Sciatic nerve (tissue), 2 donors: ENCODE measurements around the gene DNAL4. TPM values are rescaled to one million over a fixed set of nuclear protein-coding genes. Genes with fewer than 3 reads are reported as not detected.

Source experiments
- ATAC-seq: fragments of 200-7000 bp; cut with Tn5 transposase; one replicate; pipeline ENCODE4 v1.9.1; 2020; ENCODE audit warnings: mild to moderate bottlenecking, moderate library complexity
- DNase-seq: peaks from one replicate; pipeline ENCODE4 v3.0.0-alpha.2; 2020; ENCODE audit warnings: low spot score
- intact Hi-C: fragments of 100-400 bp; cut with DNase I; formaldehyde crosslinking; loops from one replicate; pipeline ENCODE4 v1.14.2; 2022
- total RNA-seq: library from RNA; stranded (reverse); fragmentation: NEBNext Ultra II Directional; extraction: Animal tissue kit (Norgen Biotek cat#: 25700); gene quantifications from one replicate; pipeline ENCODE4 v1.2.1, GENCODE V29; 2021
- donor health status: DM: no; HTN: no; CAD: no.
- donor health status: DM: no; HTN: no; CAD: no.

Gene DNAL4
- total RNA-seq, 1 donor from 2014 or later, result 11.1 TPM

DNA sequence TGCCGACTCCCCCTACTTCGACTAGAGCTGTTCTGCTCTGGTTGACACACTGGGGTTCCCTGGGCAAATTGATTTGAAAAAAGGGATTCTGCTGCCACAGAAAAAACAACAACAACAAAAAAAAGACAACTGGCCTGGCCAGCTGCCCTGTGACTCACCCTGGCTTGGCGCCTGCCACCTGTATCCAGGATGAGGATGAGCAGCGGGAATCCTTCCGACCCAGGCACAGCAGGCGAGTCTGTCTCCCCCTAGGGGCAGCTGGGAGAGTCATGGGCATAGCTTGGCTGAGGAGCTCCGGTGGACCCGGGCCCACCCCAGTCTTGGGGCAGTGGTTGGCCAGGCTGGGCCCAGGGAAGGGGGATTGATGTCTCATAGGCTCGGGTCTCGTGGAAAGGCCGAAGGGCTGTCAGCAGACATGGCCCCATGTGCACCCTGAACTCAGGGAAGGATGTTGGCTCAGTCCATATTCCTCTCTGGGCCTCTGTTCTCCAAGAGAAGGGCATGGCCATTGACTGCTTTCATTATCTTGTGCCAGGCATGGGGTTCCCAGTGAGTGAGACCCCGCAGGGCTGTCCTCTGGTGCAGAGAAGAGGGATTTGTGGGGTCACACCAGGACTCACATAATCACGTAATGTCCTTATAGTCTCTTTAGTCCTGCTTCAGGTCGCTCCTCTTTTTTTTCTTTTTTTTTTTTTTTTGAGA lies 27.7 kb downstream of the DNAL4 start:
- intact Hi-C loops, result loop anchor here (10.0 kb wide), 1 partner anchor 99 kb away; no protein-coding TSS in a partner anchor
- ATAC-seq, result peak; percentile 44
- no peak for DNase-seq

DNA sequence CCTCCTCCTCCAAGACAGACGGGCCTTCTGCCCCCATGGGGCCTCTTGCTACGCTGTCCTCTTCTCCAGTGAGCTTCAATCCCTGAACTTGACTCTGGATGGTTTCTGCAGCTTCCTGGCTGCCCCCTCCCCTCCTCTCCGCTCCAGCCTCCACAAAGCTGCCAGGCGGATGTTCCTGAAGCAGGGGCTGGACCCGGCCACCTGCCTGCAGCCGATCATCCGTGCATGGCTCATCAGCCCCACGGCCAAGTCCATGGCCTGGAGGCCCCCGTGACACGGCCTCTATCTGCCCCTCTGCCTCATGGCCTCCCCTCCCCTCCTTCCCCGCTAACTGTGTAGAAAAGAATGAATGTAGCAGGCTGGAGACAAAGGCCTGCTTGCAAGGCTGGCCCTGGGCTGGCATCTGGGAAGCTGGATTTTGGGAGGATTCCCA lies 31.4 kb downstream of the DNAL4 start:
- intact Hi-C loops, result loop anchor here (10.0 kb wide), 1 partner anchor 102 kb away; no protein-coding TSS in a partner anchor
- no peak for DNase-seq
- ATAC-seq, result no peak

DNA sequence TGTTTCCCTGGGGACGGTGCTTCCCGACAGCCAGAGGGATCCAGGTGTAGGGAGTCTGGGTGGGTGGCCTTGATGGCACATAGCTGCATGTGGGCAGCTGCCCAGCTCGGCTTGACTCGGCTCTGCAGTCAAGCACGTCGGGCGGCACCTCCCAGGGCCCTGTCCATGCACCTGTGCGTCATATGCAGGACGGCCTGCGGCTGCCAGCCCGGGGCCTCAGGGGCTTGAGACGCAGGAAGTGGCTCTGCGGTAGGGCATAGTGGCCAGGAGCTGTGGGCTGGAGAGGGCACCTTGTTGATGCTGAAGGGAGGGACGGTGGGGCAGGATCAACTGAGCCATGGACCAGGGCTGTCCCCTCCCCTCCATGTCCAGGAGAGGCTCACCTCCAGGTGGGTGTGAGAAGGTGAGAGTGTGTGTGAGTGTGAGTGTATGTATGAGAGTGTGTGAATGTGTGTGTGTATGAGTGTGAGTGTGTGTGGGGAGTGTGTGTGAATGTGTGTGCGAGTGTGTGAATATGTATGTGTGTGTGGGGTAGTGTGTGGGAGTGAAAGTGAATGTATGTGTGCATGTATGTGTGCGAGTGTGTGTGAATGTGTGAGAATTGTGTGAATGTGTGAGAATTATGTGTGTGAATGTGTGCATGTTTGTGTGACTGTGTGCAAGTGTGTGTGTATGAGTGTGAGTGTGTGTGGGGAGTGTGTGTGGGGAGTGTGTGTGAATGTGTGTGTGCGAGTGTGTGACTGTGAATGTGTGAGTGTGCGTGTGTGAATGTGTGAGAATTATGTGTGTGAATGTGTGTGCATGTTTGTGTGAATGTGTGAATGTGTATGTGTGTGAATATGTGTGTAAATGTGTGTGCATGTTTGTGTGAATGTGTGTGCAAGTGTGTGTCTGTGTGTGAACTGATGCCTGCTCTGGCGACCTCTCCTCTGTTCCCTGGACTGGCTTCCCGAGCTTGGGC lies 32.5 kb downstream of the DNAL4 start:
- DNase-seq (no peak), ATAC-seq (no peak)
- intact Hi-C loops, result loop anchor here (10.0 kb wide), 1 partner anchor 103 kb away; no protein-coding TSS in a partner anchor

DNA sequence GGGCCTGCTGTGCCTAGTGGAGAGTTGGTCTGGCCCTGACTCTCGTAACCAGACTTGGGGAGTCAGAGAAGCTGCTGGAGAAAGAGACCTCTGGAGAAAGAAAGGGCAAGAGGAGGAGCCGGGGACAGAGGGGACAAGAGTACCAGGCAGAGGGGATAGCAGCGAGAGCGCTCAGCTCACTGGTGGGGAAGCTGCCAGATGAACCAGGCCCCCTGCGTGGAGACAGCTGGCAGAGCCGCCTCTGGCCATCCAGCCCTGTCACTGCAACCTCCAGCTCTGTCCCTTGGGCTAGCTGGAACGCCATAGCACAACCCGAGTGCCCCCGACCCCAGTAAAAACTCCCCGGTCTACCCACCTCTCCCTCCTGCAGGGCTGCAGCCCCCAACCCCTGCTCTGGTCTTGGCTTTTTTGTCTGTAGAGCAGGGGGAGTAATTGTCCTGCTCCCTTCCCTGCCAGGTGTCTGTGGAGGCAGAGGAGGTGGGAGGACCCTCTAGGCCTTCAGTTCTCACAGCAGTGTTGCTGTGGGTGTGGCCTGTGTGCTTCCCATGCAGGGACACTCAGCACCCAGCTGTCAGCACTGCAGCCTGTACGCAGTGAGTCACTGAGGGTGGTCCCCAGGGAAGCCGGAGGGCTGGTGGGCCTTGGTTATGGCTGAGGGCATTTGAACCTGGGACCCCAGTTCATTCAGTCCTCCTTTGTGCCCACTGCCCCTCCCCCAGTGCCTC lies 33.3 kb downstream of the DNAL4 start:
- intact Hi-C loops, result loop anchor here (10.0 kb wide), 1 partner anchor 104 kb away; no protein-coding TSS in a partner anchor
- ATAC-seq (no peak), DNase-seq (no peak)

DNA sequence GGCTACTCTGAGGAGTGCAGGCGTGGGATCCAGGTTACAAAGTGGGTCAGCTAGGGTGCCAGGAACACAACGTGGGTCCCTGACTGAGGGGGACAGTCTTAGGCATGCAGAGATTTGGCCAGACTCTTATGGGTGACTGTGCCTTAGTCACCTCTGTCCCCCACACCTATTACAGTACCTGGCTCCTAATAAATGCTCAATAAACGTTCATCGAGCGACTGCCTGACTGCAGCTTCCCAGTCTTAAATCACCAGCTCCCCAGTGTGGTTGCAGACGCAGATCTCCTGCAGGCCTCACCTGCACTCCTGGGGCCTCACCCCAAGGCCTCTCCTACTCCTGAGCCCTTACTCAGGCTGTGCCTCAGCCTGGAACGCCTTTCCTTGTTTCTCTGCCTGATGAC lies 34.9 kb downstream of the DNAL4 start:
- intact Hi-C loops, result no loop called here
- DNase-seq (no peak), ATAC-seq (no peak)

DNA sequence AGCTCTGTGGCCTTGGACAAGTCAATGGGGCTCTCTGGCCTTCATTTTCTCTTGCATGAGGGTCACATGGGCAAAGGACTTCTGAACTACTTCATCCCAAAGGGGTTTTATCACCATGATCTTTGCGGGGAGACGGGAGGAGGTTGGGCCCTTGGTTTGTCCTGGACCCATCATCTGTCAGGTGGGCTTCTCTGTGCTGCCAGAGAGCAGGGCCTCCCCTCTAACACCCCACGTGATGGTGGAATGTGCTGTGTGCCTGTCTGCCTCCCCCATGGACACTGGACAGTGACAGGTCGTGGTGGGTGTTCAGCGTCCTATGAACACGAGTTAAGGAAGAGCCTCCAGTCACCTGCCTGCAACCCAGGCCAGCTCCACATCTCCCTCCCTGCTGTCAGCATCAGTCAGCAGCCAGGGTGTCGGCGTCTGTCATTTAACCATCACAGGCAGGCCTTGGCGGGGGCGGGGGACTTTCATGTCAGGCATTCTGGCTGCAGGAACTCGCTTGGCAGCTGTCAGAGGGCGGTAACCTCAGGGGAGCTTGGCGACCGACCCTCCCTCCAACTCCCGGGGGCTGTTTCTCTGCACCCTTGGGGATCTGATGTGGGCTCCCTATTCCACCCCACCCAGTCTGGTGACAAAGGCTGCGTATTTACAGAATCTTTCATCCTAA lies 35.5 kb downstream of the DNAL4 start:
- intact Hi-C loops, result no loop called here
- no peak for DNase-seq
- ATAC-seq, result no peak

DNA sequence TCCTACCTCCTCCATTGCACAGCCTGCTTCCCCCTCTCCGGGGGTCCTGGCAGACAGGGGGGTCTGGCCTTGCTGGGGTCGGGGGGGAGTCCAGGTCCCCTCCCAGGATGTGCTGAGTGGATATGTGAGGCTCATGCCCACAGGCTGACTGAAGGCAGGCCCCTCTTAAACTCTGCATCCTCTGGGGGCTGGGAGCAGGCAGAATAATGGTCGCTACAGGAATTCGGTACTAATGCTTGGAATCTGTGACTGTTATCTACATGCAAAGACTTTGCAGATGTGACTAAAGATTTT lies 36.5 kb downstream of the DNAL4 start:
- DNase-seq, result no peak
- ATAC-seq, result no peak
- intact Hi-C loops, result no loop called here

DNA sequence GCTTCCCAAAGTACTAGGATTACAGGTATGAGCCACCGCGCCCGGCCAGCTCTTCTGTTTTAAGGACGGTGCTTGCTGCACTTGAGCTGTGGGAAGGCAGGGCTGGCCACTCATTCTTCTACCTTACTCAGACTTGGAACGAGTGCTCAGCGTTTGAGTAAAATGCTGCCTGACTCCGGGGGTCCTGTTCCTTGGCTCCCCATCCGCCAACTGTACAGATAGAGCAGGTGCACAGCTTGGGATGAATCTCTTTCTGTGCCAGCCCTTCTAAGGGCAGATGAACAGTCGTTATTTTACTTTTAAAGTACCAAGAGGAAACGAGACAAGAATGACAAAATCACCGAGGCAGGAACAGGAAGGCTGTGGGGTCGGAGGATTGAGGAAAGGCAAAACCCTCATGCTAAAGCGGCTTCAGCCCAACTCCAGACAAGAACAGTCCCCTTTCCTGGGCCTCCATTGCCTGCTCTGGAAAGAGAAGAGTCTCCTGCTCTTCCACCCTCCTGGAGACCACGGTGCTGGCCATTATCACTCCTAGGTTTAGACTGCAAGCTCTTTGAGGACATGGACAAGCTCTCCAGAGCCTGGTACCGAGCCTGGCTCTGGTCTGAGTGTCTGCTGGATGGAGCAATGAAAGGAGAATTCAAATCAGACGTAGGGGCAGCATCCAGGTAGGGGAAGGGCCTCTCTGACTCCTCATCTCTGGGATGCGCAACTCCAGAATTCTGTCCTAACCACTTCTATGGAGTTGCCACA lies 37.1 kb downstream of the DNAL4 start:
- no peak for ATAC-seq
- intact Hi-C loops, result no loop called here
- DNase-seq, result no peak

DNA sequence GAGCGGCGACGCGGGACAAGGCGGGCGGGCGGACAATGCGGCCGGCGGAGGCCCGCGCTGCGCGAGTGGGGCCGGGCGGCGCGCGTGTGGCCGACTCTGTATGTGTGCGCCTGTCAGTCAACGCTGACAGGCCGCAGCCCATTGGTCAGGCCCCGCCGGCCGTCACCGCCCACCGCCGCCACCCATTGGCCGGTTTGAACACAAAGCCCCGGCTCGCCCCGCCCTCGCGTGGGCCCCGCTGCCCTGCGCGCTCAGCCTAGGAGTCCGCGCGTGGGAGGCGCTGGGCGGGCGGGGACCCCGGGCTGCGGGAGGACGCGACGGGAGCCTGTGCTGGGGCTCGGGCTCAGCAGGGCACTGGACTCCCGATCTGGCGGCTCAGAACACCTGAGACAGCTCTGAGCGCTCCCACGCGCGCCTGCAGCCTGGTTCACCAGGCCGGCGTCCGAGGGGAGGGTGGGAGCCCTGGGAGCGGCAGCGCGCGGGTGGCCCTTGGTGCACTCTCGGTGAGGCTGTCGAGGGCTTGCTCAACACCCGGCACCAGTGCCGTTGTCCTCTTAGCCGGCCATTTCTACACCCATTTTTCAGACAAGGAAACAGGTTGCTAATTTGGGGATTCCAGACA lies 37.9 kb downstream of the DNAL4 start, which contains the start of gene SUN2:
SUN2 (minus strand) TSS at position 88 of the 622 bp plus-strand sequence. CDS start 3,370 bp downstream, outside the sequence.
- peak; percentile 96 for DNase-seq
- intact Hi-C loops, result no loop called here
- ATAC-seq, result peak; percentile 88

DNA sequence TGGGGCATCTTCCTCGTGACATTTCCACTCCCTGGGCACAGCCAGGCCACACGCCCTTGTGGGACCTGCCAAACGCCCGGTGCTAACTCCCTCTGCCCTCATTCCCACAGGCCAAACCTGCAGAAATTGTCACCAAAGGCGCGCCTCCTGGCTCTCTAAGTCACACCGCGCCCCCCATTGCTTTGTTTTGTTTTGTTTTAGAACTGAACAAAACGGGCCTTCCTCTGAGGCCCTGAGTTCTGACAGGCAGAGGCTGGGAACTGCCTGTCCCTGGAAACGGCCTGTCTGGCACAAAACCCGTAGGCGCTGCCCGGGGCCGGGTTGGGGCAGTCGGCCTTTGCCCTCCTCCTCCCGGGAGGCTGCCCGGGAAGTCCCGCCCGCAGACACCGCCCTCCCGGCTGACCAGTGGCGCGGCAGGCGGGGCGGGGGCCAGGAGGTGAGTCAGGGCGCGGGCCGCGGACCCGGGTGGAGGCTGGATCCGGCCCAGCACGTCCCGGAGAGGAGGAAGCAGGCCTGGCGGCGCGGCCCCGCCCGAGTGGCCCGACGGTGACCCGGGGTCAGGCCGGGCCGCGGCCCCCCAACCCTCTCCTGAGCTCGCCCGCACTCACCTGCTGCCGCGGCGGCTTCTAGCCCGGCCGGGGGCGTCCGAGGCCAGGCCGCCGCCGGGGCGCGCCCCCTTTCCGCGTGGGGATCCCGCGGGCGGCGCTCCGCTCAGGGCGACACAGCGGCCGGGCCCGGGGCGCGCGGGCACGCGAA lies 38.6 kb downstream of the DNAL4 start:
- intact Hi-C loops, result no loop called here
- peak; percentile 92 for DNase-seq

DNA sequence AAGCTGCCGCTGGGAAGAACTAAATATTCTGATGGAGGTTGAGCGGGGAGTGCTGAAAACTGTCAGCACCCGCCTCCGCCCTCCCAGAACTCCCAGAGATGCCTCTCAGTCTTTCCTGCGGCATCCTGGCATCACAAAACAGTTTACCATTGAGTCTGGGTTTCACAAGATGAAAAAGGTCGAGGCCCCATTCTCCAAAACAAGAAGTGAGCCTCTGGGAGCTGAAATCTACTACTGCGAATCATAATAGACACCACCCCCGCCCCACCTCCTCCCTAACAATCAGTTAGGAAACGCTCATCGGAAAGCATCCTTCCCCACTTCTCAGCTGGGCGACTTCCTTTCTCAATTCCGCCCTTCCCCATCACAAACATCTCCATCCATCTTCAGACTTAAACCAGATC lies 39.2 kb downstream of the DNAL4 start:
- ATAC-seq (peak; percentile 52), DNase-seq (no peak)

More for the DNA sequence above, 38.6 kb downstream of the DNAL4 start:
- peak; percentile 88 for ATAC-seq

DNA sequence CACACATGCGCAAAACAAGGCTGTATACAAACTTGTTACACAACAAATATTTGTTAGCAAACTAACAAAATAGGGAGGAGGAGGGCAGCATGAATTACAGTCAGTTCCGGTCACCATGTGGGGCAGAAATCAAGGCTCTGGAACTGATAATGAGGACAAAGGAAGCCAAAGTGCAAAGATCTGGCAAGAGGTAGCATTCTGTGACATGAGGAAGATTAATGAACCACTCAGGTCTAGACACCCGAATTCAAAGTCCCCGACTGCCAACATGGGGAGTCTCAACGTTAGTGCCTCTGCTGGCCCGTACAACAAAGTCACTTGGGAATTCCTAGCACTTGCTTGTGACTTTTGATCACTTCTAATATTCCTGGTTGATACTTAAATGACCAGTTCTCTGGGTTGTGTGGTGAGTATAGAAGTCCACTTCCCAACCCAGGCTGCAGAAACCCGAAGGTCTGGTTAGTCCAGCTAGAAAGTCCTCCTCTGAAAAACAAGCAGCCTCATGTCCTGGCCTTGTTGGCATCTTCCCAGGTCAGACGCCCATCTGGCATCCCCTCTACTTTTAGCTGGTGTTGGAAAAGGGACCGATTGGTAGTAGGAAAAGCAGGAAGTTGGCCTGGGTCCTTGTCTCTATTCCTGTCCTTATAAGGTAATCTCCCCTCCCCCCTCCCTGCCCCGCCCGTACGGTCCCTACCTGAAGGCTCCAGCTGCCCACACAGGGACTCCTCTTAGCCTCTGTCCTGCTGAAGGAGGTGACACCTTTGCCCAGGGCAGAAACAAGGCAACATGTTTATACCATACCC lies 39.8 kb downstream of the DNAL4 start:
- intact Hi-C loops, result no loop called here
- ATAC-seq (peak; percentile 42), DNase-seq (no peak)

More for the DNA sequence above, 39.2 kb downstream of the DNAL4 start:
- intact Hi-C loops, result no loop called here

DNA sequence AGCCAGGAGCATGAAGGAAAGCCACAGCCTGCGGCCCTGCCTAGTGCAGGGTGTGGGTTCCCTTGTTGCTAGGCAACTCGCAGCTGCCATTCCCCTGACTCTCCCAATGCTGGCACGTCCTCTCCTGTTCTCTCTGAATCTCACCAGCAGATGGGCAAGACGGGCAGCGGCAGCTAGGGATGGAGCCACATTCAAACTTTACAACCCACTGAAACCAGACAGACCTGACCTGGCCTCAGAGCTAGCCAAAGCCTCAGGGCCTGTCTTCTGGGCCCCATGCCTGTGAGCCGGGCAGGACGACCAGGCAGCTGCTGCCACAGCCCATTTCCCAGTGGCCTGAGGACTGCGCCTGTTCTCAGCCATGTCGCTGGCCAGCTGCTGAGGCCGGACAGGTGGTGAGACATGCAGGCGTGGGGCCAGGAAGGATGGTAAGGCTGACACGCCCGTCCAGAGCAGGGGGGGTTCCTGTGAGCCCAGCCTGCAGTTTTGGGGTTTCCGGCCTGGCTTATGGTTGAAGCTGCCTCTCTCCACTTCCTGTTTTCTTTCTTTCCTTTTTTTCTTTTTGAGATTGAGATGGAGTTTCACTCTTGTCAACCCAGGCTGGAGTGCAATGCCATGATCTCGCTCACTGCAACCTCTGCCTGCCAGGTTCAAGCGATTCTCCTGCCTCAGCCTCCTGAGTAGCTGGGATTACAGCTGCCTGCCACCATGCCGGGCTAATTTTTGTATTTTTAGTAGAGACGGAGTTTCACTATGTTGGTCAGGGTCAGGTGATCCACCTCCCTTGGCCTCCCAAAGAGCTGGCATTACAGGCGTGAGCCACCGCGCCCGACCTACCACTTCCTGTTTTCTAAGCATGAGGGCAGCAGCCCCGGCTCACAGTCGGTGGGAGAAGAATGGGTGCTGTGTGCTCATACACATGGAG lies 42.3 kb downstream of the DNAL4 start:
- no peak for ATAC-seq
- intact Hi-C loops, result no loop called here
- DNase-seq, result no peak

DNA sequence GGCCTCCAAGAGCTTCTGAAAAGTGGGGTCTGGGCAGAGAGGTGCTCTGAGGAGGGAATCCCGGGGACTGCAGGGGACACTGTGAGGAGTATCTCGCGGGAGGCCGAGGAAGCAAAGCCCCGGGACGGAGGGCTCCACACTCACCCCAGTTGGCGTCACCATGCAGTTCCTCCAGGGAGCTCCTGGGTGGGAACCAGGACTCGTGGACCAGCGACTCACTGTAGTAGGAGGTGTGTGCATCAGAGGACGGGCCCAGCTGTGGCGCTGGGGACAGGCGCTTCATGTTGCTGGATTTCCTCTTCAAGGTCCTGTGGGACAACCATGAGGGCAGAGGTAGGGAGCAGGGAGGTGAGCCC lies 42.9 kb downstream of the DNAL4 start:
- intact Hi-C loops, result no loop called here
- no peak for DNase-seq
- no peak for ATAC-seq

DNA sequence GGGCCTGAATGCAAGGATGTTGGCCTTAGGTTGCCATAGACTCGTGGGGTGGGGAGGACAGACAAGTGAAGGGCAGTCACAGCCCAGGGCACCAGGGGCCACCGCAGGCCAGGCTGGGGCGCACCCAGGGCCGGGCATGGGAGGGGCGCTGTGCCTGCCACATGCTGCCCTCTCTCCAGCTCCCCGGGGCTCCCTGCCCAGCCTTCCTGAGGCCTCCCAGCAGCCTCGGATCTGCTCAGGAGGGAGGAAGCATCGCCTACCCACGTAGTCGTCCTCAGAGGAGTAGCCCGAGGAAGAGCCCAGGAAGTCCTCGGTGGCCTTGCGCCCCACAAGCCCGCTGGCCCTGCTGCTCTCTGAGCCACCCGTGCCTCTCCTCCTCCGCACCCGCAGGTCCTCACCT lies 43.3 kb downstream of the DNAL4 start:
- intact Hi-C loops, result no loop called here
- DNase-seq, result no peak
- ATAC-seq, result no peak
